ENCODE results near the gene DKK2.
"Not testable (repeated sequence)": the region's sequence is repeated elsewhere in the genome, so short reads cannot be mapped to it uniquely, and the experiment has no call there.

Gene DKK2

GRCh38 chr4:106914223-106914622, 121.9 kb downstream of the DKK2 start:
- no peak for DNase-seq (ENCODE audit: low spot score)

DNA sequence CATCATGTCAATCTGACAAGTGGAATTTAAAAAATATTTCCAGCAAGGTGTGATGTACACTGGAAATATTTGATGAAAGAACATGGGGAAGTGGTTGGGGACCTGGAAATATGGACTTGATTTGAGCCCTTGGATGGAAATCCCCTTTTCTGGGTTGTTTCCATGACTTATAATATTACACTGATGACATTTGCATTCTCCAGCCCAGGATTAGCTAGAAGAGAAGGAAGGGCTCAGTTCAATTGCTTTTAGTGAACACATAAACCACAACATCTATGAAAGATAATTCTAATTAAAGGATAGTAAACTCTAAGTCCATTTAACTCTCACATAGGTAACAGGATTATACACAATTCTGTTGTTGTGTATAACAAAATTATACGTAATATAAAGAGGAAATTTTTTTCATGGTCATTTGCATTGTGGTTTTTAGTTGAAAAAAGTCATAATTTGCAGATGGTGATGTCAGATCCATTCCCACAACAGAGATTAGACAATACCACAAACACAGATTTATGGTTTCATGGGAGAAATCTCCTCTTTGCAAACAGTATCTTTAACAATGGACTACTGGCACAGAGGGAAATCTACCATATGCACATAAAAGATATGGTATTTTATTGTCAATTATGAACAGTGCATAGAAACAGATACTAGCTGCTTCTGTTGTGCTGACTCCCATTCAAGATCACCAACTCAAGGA, 126.5 kb downstream of the DKK2 start:
- FAIRE-seq: no peak
- DNase-seq (ENCODE audit: low spot score): no peak

More at GRCh38 chr4:106914223-106914622, 121.9 kb downstream of the DKK2 start:
- FAIRE-seq: no peak

DNA sequence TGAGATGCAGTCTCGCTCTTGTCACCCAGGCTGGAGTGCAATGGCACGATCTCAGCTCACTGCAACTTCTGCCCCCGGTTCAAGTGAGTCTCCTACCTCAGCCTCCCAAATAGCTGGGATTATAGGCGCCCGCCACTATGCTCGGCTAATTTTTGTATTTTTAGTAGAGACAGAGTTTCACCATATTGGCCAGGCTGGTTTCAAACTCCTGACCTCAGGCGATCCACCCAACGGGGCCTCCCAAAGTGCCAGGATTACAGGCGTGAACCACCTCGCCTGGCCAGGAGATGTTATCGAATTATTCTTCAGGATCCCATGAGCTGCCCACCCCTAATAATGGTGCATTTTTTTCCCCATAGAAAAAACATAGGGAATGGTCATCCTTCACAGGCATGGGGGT, 128.1 kb downstream of the DKK2 start:
- DNase-seq (ENCODE audit: low spot score); FAIRE-seq: not testable (repeated sequence)

DNA sequence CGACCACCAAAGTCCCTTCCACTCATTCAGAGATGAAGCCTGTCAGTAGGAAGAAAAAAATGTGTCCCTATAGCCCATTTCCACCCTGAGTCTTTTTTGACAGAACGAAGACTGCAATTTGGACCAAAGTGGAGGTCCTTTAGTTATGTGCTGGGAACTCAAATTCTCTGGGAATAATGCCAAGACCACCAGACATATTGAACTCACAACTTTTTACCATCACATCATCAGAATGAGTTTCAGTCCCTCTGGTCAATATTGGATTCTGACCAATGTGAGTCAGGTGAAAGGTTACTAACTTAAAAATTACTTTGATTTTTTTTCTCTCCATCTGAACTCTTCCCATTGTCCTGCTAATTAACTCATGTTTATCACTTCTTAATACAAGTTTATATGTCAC, 128.9 kb downstream of the DKK2 start:
- no peak for FAIRE-seq
- no peak for DNase-seq (ENCODE audit: low spot score)

GRCh38 chr4:106906728-106907127, 129.4 kb downstream of the DKK2 start:
- no peak for FAIRE-seq

DNA sequence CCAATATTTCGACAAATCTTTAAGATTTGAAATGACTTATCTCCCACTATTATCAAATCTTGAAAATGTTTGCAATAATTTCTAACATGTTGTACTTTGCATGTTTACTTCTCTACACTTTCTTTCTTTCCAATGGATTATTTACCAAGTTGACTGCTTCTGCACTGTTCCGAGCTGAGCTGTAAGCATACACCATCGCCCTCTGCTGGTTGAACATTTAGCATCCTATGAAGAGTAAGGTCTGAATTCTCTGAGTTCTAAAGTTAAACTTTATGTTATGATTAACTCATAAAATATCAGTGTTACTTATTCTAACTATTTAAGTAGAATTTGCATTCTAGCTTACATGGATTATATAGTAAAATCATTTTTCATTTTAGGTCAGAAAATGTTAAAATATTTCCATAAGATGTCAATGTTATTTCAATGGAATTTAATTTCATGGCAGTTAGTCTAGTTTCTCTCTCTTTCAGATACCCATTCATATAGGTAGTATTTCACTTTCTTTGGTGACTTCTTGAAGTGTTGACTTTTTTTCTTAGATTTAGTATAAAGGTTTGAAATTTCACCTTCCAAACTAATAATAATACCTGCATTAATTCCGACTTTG, 137.4 kb downstream of the DKK2 start:
- peak; percentile 50 for FAIRE-seq
- peak; percentile 17 for DNase-seq (ENCODE audit: low spot score)

More at GRCh38 chr4:106906728-106907127, 129.4 kb downstream of the DKK2 start:
- DNase-seq (ENCODE audit: low spot score): no peak

GRCh38 chr4:106893903-106894302, 142.2 kb downstream of the DKK2 start:
- FAIRE-seq (no peak), DNase-seq (ENCODE audit: low spot score) (no peak)

- FAIRE-seq (no peak), DNase-seq (ENCODE audit: low spot score) (no peak)
These were observed 142.7 kb downstream of the DKK2 start for GRCh38 chr4:106893395-106893881.

DNA sequence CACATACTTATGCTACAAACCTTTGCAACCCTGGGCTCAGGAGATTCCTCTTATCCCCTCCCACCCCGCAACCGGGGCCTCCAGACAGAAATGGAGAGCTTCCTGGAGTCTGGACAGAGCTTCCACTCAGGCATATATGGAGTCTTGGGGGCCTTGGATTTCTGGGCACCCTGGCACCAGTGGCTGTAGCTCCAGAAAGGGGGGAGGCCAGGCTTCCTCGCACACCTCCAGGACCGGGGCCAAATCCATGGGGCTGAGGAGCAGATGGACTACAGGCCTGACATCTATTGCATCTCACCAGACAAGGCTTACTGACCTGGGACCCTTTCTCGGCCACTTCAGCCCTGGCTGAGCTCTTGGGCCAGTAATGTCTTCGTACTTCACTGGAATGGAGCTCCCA, 143.3 kb downstream of the DKK2 start:
- DNase-seq (ENCODE audit: low spot score): no peak
- FAIRE-seq: no peak

- FAIRE-seq: no peak
- DNase-seq (ENCODE audit: low spot score): no peak
These were observed 160.8 kb downstream of the DKK2 start for GRCh38 chr4:106875340-106875739.
